Measurements from ENCODE around the gene FGF11.

FGF11 gene

DNA sequence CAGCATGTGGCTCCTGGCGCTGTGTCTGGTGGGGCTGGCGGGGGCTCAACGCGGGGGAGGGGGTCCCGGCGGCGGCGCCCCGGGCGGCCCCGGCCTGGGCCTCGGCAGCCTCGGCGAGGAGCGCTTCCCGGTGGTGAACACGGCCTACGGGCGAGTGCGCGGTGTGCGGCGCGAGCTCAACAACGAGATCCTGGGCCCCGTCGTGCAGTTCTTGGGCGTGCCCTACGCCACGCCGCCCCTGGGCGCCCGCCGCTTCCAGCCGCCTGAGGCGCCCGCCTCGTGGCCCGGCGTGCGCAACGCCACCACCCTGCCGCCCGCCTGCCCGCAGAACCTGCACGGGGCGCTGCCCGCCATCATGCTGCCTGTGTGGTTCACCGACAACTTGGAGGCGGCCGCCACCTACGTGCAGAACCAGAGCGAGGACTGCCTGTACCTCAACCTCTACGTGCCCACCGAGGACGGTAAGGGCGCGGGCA, 31.0 kb upstream of the FGF11 start:
- no peak for DNase-seq (ENCODE audit: low spot score)

- no peak for DNase-seq (ENCODE audit: low spot score)
Observed at GRCh38 chr17:7408863-7409262, 30.4 kb upstream of the FGF11 start.

GRCh38 chr17:7409716-7410115, 29.6 kb upstream of the FGF11 start:
- DNase-seq (ENCODE audit: low spot score), result no peak

GRCh38 chr17:7410634-7411426, 28.5 kb upstream of the FGF11 start:
- DNase-seq (ENCODE audit: low spot score), result no peak

DNA sequence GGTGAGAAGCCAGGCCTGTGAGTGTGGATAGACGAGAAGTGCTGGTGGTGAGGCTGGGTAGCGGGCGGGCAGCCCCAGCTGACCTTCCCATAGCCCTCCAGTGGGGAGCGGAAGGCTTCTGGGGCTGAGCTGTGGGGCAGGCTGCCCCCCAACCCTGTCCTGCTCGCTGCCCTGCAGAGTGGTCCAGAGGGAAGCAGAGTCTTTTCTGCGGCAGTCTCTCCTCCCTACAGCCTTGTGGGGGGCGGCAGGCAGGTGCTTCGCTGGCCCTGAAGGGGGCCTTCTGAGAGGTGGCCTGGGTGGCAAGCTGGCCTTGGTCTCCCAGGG, 27.9 kb upstream of the FGF11 start:
- no peak for DNase-seq (ENCODE audit: low spot score)

- DNase-seq (ENCODE audit: low spot score), result no peak
Observed at GRCh38 chr17:7413346-7413985, 25.8 kb upstream of the FGF11 start.

- no peak for DNase-seq (ENCODE audit: low spot score)
Observed at GRCh38 chr17:7414837-7415236, 24.5 kb upstream of the FGF11 start.

- DNase-seq (ENCODE audit: low spot score), result no peak
Observed at GRCh38 chr17:7415784-7416183, 23.5 kb upstream of the FGF11 start.

DNA sequence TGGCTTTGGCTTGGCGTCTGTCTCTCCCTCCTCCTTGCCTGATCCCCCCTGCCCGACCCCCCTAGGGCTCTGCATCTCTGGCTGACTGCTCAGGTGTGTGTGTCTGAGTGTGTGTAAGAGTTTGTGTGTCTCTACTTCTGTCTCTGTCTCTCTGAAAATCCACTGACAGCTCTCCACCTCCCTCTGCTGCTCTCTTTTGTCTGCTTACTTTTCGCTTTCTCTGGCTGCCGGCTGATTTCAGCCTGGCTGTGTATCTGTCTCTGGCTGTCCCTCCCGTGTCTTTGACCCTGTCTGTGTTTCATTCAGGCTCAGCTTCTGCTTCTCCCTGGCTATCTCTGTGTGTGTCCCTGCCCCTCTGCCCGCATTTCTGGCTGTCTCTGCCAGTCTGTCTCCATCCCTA, 23.0 kb upstream of the FGF11 start:
- no peak for DNase-seq (ENCODE audit: low spot score)

DNA sequence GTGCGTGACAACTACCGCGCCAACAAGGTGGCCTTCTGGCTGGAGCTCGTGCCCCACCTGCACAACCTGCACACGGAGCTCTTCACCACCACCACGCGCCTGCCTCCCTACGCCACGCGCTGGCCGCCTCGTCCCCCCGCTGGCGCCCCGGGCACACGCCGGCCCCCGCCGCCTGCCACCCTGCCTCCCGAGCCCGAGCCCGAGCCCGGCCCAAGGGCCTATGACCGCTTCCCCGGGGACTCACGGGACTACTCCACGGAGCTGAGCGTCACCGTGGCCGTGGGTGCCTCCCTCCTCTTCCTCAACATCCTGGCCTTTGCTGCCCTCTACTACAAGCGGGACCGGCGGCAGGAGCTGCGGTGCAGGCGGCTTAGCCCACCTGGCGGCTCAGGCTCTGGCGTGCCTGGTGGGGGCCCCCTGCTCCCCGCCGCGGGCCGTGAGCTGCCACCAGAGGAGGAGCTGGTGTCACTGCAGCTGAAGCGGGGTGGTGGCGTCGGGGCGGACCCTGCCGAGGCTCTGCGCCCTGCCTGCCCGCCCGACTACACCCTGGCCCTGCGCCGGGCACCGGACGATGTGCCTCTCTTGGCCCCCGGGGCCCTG, 22.2 kb upstream of the FGF11 start:
- DNase-seq (ENCODE audit: low spot score), result no peak

DNA sequence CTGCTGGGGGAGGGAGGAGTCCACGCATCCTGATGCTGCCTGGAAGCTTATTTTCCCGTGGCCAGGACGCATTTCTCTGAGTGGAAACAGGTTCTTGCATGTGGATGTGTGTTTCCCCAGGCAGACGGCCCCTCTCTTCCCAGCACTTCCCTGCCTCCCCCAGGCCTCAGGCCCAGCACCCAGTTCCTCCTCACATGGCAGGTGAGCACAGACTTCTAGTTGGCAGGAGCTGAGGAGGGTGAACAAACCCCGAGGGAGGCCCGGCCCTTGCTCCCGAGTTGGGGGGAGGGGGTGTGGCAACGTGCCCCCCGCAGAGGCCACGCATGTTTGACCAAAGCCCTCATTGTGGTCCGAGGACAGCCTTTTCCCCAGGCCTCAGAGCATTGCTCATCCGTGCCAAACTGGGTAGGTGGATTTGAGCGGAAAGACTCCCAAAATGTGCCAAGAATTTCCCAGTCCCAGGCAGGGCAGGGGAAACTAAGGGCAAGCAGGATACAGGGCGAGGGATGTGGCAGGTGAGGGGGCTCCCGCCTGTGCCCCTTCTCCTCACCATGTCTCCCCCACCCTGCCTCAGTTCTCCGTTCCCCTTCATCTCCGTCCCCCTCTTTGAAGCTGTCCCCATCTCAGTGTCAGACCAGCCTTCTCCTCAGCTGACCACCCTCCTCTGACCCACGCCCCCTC, 20.7 kb upstream of the FGF11 start:
- DNase-seq (ENCODE audit: low spot score), result no peak

DNA sequence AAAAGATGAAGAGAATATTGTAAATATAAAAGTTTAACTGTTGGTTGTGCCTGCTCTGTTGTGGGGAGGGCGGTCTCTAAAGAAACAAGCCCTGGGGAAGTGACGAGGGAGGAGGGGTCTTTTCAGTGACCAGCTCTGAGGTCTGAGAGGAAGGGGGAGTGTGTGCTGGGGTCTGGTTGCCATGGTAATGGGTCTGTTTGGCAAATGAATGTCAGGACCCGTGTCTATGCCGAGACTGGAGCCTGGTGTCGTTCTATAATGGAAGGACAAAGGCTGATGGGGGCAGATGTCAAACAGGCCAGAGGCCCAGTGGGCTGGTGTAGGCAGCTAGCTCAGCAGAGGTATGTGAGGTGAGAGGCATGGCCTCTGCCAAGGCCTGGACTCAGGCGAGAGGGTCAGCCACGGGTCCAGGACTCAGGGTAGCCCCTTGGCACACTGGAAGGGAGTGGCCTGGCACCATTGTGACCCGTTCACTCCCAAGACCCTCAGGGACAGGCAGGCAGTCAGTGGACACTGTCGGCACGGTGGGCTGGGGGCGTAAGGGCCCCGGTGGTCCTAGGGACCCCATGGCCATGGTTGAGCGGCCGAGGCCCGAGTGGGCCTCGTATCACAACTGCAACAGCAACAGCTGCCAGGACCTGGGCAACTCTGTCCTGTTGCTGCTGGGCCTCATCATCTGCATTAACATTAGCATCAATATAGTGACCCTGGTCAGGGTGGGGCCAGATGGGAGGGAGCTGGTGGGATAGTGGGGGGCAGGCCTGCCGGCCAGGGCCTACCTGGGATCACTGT, 19.3 kb upstream of the FGF11 start, which contains the start of gene SPEM1:
SPEM1 (plus strand) TSS at position 506 of the 792 bp plus-strand sequence; CDS start at position 567, 61 bp downstream.
- no peak for DNase-seq (ENCODE audit: low spot score)

GRCh38 chr17:7421186-7421585, 18.1 kb upstream of the FGF11 start:
- DNase-seq (ENCODE audit: low spot score), result no peak

DNA sequence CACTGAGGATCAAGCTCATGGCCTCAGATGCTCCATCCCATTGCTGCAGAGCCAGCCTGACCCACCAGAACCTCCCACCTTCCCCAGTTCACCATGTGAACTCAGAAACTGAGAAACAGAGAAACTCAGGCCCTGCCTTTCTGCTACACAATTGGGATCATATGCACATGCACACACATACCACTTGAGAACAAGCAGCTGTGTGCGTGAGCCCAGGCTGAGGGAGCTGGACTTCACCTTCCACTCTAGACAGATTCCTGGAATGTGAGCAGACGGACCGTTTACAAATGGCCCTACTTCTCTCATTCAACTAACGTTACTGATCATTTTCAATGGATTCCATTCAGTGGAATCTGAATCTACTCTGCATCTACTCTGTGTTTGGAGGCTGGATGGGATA, 15.6 kb upstream of the FGF11 start:
- no peak for DNase-seq (ENCODE audit: low spot score)

DNA sequence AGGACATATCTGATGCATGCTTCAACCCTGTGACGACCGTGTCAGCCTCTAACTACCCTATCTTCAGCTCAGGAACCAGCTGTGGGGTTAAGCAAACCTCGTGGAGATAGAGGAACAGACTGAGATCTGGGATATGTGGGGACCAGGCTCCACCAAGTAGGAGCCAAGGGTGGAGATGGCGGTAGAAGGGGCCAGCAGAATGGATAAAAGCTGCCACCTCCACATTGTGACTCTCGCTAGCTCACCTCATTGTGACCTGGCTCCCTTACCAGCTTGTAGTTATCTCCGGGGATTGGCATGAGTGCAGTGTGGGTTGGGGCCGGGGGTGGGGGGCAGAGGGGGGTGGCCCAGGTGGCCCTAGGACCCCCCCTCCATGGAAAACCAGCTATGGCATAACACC, 14.0 kb upstream of the FGF11 start, which contains the start of gene SPEM2:
SPEM2 (plus strand) TSS at position 301 of the 400 bp plus-strand sequence; CDS start at position 374, 73 bp downstream.
- no peak for DNase-seq (ENCODE audit: low spot score)

DNA sequence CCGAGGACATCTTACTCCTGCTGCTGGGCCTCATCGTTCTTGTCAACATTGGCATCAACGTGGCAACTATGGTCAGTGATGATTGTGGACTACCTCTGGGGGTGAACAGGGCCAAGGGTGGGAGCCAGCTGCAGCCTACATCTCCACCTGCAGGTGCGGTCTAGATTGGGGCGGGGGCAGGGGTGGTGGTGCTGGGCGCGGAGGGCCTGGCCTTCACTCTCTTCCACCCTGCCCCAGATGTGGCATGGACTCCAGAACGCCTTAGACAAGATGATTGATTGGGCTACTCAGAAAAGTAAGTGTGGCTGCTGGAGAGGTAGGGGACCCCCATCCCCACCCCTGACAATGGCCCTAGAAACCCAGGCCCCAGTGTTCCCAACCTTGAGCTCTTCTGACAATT, 13.6 kb upstream of the FGF11 start:
- no peak for DNase-seq (ENCODE audit: low spot score)

DNA sequence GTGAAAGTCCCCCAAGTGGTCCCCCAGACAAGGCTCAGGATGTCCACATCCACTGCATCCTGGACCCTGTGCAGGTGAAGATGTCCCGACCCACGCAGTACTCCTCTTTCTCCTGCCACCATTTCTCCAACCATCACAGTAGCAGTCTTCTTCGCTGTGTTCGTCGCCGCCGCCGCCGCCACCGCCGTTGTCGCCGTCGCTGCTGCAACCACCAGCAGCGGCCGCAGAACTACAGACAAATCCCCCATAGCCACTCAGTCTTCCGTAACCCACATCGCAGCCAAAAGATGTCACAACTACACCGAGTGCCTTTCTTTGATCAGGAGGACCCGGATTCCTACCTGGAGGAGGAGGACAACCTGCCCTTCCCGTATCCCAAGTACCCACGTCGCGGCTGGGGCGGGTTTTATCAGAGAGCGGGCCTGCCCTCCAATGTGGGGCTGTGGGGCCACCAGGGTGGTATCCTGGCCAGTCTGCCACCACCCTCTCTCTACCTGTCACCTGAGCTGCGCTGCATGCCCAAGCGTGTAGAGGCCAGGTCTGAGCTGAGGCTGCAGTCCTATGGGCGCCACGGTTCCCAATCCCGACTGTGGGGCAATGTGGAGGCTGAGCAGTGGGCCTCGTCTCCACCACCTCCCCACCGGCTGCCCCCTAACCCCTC, 13.0 kb upstream of the FGF11 start:
- no peak for DNase-seq (ENCODE audit: low spot score)

DNA sequence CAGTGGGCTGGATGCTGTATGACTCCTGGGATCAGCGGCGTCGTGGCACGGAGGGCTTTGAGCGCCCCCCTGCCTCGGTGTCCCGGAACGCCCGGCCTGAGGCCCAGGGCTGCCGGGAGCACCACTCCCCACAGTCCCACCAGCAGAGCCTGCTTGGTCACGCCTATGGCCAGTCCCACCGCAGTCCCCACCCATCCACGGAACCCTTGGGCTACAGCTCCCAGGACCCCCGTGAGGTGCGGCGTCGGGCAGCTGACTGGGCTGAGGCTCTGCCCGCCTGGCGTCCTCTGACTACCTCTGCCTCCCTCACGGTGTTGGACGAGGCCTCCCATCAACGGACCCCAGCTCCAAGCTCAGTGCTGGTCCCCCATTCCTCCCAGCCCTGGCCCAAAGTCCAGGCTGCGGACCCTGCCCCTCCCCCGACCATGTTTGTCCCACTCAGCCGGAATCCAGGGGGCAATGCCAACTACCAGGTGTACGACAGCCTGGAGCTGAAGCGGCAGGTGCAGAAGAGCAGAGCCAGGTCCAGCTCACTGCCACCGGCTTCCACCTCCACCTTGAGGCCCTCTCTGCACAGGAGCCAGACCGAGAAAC, 12.3 kb upstream of the FGF11 start:
- no peak for DNase-seq (ENCODE audit: low spot score)

GRCh38 chr17:7427549-7427948, 11.8 kb upstream of the FGF11 start:
- no peak for DNase-seq (ENCODE audit: low spot score)

- DNase-seq (ENCODE audit: low spot score), result no peak
Observed at GRCh38 chr17:7428557-7428956, 10.8 kb upstream of the FGF11 start, which contains the start of gene SPEM3. Gene SPEM3, plus strand, starts transcription at chr17:7428857. Its CDS starts 46 bp downstream, at chr17:7428903.

DNA sequence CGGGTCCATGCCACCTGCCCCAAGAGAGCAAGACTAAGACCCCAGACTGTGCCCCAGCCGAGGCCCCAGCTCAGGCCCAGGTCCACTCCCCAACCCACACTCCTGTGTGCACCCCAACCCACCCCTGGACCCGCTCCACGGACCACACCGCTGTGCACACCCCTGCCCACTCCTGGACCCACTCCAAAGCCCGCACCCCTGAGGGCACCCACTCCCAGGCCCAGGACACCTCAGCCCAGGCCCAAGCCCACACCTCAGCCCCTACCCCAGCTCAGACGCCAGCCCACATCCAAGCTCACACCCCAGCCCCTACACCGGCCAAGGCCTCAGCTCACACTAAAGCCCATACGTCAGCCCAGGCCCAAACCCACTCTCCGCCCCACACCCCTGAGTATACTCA, 9.6 kb upstream of the FGF11 start:
- DNase-seq (ENCODE audit: low spot score), result no peak

All from kidney tubule cell (primary cell).